K562 treated with DMSO at 1 percent for 12 hours (cell line): ENCODE data around the gene ANKRD13C. TPM values are rescaled to one million over a fixed set of nuclear protein-coding genes. Genes with fewer than 3 reads are reported as not detected.

Experiments
- total RNA-seq: library from RNA; unstranded; fragments of 300-600 nt; gene quantifications from 2 replicates; pipeline ENCODE4 v1.2.3, GENCODE V29; 2022; ENCODE audit not compliant: insufficient read depth

Gene ANKRD13C, protein sequence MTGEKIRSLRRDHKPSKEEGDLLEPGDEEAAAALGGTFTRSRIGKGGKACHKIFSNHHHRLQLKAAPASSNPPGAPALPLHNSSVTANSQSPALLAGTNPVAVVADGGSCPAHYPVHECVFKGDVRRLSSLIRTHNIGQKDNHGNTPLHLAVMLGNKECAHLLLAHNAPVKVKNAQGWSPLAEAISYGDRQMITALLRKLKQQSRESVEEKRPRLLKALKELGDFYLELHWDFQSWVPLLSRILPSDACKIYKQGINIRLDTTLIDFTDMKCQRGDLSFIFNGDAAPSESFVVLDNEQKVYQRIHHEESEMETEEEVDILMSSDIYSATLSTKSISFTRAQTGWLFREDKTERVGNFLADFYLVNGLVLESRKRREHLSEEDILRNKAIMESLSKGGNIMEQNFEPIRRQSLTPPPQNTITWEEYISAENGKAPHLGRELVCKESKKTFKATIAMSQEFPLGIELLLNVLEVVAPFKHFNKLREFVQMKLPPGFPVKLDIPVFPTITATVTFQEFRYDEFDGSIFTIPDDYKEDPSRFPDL
- 4.7 and 13.9 TPM in 2 replicates for total RNA-seq

DNA sequence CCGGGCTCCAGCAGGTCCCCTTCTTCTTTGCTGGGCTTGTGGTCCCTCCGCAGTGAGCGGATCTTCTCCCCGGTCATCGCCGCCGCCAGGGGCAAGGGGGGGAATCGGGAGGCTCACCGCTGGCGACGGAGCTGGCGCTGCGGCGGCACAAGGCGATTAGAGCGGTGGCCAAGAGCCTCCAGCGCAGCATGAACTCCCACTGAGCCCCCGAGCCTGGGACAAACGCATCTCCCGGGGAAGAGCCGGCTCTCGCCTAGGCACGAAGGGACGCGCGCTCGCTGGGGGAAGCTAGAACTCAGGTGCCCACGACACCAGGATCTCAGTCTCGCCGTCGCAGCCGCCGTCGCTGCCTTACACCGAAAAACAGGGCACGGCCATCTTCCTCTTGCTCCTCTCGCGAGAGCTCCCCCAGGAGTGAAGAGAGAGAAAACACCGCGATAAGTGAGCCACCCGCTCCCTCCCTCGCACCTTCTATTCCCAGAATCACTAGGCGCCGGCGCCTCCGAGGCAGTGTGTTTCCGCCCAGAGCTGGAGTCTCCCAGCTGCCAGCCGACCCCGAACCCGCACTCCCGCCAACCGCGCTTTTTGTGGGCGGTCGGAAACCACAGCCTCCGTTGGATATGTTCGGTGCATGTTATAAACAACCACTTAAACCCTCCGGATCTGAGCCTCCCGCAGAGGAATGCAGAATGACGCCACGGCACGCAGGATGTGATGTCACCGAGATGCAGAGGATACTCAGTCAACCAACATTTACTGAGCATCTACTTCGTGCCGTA, at the start of gene ANKRD13C:
ANKRD13C (minus strand) TSS at position 391 of the 779 bp plus-strand sequence; CDS start at position 77, 314 bp downstream.

DNA sequence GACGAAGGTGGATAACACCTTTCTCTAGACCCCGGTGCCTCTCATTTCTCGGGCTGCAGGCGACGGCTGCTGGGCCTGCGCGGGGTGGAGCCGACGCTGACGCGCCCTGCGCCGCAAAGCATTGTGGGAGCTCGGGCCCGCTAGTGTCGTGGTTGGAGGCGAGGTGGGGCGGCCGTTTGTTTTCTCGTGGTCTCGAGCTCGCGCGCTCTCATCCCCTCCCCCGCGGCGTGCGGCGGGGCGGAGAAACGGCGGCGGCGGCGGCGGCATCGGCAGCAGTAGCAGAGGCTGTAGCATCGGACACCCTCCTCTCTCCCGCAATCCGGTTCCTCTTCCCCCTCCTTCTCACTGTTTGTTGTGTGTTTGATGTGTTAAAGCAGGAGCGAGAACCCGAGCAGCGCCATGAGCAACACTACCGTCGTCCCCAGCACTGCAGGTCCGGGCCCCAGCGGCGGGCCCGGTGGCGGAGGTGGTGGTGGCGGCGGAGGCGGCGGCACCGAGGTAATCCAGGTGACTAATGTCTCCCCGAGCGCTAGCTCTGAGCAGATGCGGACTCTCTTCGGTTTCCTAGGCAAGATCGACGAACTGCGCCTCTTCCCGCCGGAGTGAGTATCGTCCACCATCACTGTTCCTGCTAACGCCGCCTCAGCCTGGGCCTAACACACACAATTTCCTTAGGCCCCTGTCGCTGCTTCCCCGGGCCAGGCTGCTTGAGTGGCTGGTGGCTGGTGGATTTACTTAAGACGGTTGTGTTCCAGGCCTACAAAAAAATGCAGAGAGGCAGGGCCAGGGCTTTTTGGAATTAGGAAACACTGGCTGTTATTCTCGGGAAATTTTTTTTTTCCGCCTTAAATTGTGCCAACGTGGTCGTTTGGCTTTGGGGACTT, 133.0 kb downstream of the ANKRD13C start, which contains the start of gene SRSF11:
SRSF11 (plus strand) TSS at position 143 of the 884 bp plus-strand sequence; CDS start at position 400, 257 bp downstream.

Other genes with a start within 250 kb of the ANKRD13C start
- 7.4 and 19.5 TPM in 2 replicates for gene LRRC40, start 149.1 kb downstream of the ANKRD13C start, total RNA-seq
- gene SRSF11, start 133.3 kb downstream of the ANKRD13C start, total RNA-seq: 60.2 and 146 TPM in 2 replicates
- gene CTH, start 56.5 kb upstream of the ANKRD13C start, total RNA-seq: 47.9 and 94.0 TPM in 2 replicates